ENCODE data around the gene FBXO15. TPM values are rescaled to one million over a fixed set of nuclear protein-coding genes. Genes with fewer than 3 reads are reported as not detected.

Gene FBXO15
- total RNA-seq, 4 donors from 2014 or later = 0.13 to 0.32 (median 0.19) TPM; not detected in 1

DNA sequence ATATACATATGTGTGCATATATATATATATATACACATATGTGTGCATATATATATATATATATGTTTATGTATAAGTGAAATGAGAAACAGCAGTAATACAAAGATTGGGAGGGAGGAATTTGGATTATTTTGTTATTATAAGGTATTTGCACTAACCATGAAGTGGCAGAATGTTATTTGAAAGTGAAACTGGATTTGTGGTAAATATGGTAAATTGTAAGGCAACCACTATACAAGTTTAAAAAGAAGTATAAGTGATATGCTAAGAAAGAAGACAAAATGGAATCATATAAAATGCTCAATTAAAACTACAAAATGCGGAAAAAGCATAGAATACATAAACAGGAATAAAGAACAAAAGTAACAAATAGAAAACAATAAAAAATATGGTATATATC is 37.5 kb downstream of the FBXO15 start:
- Histone ChIP-seq H3K36me3 (no peaks in the 10 kb centered on the region), H3K9me3 (peaks cover 0 to 5% (median 3%) of the 10 kb centered on the region in 3 donors), H3K27ac (no peak overlapping the region), H3K4me1 (no peaks in the 10 kb centered on the region), H3K4me3 (no peak overlapping the region), H3K27me3 (no peaks in the 10 kb centered on the region)
- intact Hi-C loops (cut with DNase I) = no loop called here
- TF ChIP-seq POLR2A (IDR thresholded peaks at IDR 0.05) = no peak
- TF ChIP-seq, protein P1, sequence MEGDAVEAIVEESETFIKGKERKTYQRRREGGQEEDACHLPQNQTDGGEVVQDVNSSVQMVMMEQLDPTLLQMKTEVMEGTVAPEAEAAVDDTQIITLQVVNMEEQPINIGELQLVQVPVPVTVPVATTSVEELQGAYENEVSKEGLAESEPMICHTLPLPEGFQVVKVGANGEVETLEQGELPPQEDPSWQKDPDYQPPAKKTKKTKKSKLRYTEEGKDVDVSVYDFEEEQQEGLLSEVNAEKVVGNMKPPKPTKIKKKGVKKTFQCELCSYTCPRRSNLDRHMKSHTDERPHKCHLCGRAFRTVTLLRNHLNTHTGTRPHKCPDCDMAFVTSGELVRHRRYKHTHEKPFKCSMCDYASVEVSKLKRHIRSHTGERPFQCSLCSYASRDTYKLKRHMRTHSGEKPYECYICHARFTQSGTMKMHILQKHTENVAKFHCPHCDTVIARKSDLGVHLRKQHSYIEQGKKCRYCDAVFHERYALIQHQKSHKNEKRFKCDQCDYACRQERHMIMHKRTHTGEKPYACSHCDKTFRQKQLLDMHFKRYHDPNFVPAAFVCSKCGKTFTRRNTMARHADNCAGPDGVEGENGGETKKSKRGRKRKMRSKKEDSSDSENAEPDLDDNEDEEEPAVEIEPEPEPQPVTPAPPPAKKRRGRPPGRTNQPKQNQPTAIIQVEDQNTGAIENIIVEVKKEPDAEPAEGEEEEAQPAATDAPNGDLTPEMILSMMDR (IDR thresholded peaks at IDR 0.05) = no peak
- no peak for DNase-seq
- WGBS, 2 donors = 95 to 100% methylated on average over 1 of the region's 1 CpG

DNA sequence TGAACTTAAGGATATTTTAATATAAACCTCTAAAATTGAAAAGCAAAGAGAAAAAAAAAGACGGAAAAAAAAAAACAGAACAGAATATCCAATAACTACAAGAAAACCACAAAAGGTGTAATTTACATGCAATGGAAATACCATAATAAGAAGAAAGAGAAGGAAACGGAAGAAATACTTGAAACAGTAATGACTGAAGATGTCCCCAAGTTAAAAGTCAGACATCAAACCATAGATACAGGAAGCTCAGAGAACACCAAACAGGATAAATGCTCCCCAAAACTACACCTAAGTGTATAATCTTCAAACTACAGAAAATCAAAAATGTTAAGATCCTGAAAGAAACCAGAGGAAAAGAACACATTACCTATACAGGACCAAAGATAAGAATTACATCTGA is 39.2 kb downstream of the FBXO15 start:
- H3K4me1 ChIP-seq = no peaks in the 10 kb centered on the region
- peaks cover 0 to 5% (median 3%) of the 10 kb centered on the region in 3 donors for H3K9me3 ChIP-seq
- no peaks in the 10 kb centered on the region for H3K27me3 ChIP-seq
- DNase-seq = no peak
- TF ChIP-seq, protein P1 (IDR thresholded peaks at IDR 0.05) = no peak
- no peak for TF ChIP-seq POLR2A (IDR thresholded peaks at IDR 0.05)
- intact Hi-C loops (cut with DNase I) = no loop called here
- no peak overlapping the region for H3K4me3 ChIP-seq
- H3K27ac ChIP-seq = no peak overlapping the region
- 66 to 85% methylated on average over 2 of the region's 2 CpGs for WGBS, 2 donors
- H3K36me3 ChIP-seq = no peaks in the 10 kb centered on the region

DNA sequence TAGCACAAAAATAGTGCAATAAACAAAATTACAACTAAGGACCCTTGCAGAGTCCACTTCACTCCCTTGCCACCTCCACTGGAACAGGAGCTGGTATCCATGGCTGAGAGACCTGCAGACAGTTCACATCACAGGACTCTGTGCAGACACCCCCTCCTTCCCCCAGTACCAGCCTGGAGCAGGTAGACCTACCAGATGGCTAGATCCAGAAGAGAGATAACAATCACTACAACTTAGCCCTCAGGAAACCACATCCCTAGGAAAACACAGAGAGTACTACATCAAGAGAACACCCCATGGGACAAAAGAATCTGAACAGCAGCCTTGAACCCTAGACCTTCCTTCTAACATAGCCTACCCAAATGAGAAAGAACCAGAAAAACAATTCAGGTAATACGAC is 49.8 kb downstream of the FBXO15 start:
- 0 to 67% methylated on average over 1 of the region's 1 CpG for WGBS, 2 donors

DNA sequence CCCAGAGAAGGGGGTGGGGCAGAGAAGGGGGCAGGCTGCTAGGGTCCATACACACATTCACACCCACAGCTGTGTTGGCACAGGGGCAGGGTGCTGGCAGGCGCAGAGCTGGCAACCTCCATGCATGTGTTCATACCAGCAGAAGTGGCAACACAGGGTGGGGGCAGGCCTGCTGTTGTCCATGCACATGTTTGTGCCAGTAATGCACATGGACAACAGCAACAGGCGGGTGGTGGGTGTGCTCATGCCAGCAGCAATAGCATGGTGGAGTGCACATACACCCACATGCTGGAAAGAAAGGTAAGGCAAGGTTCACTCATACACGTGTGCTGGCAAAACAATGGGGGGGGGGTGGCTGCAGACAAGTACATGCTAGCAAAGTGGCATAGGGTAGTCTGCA is 54.7 kb downstream of the FBXO15 start:
- peaks cover 0 to 8% (median 0%) of the 10 kb centered on the region in 3 donors for H3K9me3 ChIP-seq
- 82 to 100% methylated on average over 1 to 2 of the region's 3 CpGs for WGBS, 2 donors

More for the DNA sequence above, 49.8 kb downstream of the FBXO15 start:
- intact Hi-C loops (cut with DNase I) = no loop called here
- Histone ChIP-seq H3K27ac (no peak overlapping the region), H3K9me3 (peaks cover 0 to 8% (median 0%) of the 10 kb centered on the region in 3 donors), H3K4me1 (no peaks in the 10 kb centered on the region), H3K27me3 (no peaks in the 10 kb centered on the region), H3K4me3 (no peak overlapping the region), H3K36me3 (no peaks in the 10 kb centered on the region)
- no peak for TF ChIP-seq POLR2A (IDR thresholded peaks at IDR 0.05)
- TF ChIP-seq, protein P1 (IDR thresholded peaks at IDR 0.05) = no peak
- DNase-seq = no peak

DNA sequence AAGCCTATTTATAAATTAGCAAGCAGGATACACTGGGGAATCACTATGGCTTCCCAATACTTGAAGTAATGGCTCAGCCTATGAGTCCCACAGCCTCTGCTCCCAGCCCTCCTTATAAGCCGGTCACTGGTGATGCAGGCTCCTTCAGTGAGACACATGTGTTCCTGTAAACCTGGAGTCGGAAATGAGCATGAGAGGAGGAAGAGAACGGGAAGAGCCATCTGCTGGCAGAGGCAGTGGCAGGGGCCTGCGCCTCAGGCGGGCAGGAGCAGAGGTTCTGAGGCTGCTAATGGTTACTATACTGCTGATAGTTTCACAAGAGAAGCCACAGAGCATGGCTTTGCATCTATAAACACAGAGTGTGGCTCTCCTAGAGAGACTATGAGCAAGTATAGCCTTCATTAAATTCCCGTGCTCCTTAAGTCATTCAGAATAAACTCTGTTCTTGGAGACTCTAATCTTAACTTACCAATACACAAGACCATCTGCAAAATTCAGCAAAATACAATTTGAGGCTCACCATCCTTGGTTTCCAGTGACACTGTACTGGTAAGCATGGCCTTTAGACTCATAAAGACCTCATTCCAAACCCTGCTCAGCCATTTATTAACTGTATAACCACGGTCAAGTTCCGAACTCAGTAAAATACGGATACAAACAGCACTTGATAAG is 63.3 kb downstream of the FBXO15 start:
- intact Hi-C loops (cut with DNase I) = no loop called here
- Histone ChIP-seq H3K4me1 (no peaks in the 10 kb centered on the region), H3K9me3 (no peaks in the 10 kb centered on the region), H3K4me3 (no peak overlapping the region), H3K27me3 (no peaks in the 10 kb centered on the region), H3K27ac (no peak overlapping the region), H3K36me3 (no peaks in the 10 kb centered on the region)
- DNase-seq = no peak
- WGBS, 2 donors = 91 to 92% methylated on average over 9 of the region's 9 CpGs
- TF ChIP-seq POLR2A (IDR thresholded peaks at IDR 0.05) = no peak
- TF ChIP-seq, protein P1 (IDR thresholded peaks at IDR 0.05) = no peak

More for the DNA sequence above, 54.7 kb downstream of the FBXO15 start:
- intact Hi-C loops (cut with DNase I) = no loop called here
- DNase-seq = no peak
- Histone ChIP-seq H3K36me3 (no peaks in the 10 kb centered on the region), H3K4me1 (no peaks in the 10 kb centered on the region), H3K27ac (no peak overlapping the region), H3K27me3 (no peaks in the 10 kb centered on the region), H3K4me3 (no peak overlapping the region)
- TF ChIP-seq, protein P1 (IDR thresholded peaks at IDR 0.05) = no peak
- TF ChIP-seq POLR2A (IDR thresholded peaks at IDR 0.05) = no peak
